Lower lobe of right lung (tissue), 2 donors: ENCODE measurements around the gene MNAT1. TPM values are rescaled to one million over a fixed set of nuclear protein-coding genes. Genes with fewer than 3 reads are reported as not detected.

Source experiments
- ATAC-seq, 2 donors: fragments of 200-7000 bp; cut with Tn5 transposase; one replicate each; pipeline ENCODE4 v1.9.1; 2020 to 2022; ENCODE audit warnings: mild to moderate bottlenecking in 2 of 2, moderate library complexity in 2 of 2
- DNase-seq: peaks from one replicate; pipeline ENCODE4 v3.0.0-alpha.2; 2020
- H3K27ac ChIP-seq: fragments of 200-600 bp; one replicate; pipeline ENCODE4 v1.8.0; 2022
- H3K27me3 ChIP-seq: fragments of 200-600 bp; one replicate; pipeline ENCODE4 v1.8.0; 2022; ENCODE audit warnings: low read depth
- H3K36me3 ChIP-seq: fragments of 200-600 bp; one replicate; pipeline ENCODE4 v1.8.0; 2022; ENCODE audit warnings: mild to moderate bottlenecking
- H3K4me1 ChIP-seq: fragments of 200-600 bp; one replicate; pipeline ENCODE4 v1.8.0; 2022
- H3K4me3 ChIP-seq: fragments of 200-600 bp; one replicate; pipeline ENCODE4 v1.8.0; 2022; ENCODE audit warnings: mild to moderate bottlenecking
- H3K9me3 ChIP-seq: fragments of 200-600 bp; one replicate; pipeline ENCODE4 v1.8.0; 2022
- CTCF ChIP-seq: fragments of 200-600 bp; IDR thresholded peaks from one replicate; pipeline ENCODE4 v1.8.0; 2022; ENCODE audit warnings: antibody characterized with exemption, mild to moderate bottlenecking
- intact Hi-C: fragments of 100-400 bp; cut with DNase I; formaldehyde crosslinking; loops from one replicate; pipeline ENCODE4 v1.11.0; 2022
- total RNA-seq: library from RNA; stranded (reverse); fragmentation: NEBNext Ultra II Directional; extraction: Animal tissue kit (Norgen Biotek cat#: 25700); gene quantifications from one replicate; pipeline ENCODE4 v1.2.1, GENCODE V29; 2021
- donor health status: DM: no; HTN: yes; CAD: no; lungs with severe emphysema.

The MNAT1 gene
- total RNA-seq, 1 donor from 2014 or later, result 21.5 TPM

GRCh38 chr14:60796434-60796833, 61.9 kb downstream of the MNAT1 start:
- no peak for TF ChIP-seq CTCF
- ATAC-seq, result no peak
- no peaks in the 10 kb centered on the region for H3K4me1 ChIP-seq
- no peaks in the 10 kb centered on the region for H3K36me3 ChIP-seq
- DNase-seq, result no peak
- H3K27ac ChIP-seq, result no peak overlapping the region
- H3K9me3 ChIP-seq, result no peaks in the 10 kb centered on the region
- intact Hi-C loops, result no loop called here
- H3K27me3 ChIP-seq, result no peaks in the 10 kb centered on the region
- H3K4me3 ChIP-seq, result no peak overlapping the region

GRCh38 chr14:60800409-60800808, 65.8 kb downstream of the MNAT1 start:
- Histone ChIP-seq H3K27ac (no peak overlapping the region), H3K9me3 (no peaks in the 10 kb centered on the region), H3K4me3 (no peak overlapping the region), H3K27me3 (no peaks in the 10 kb centered on the region), H3K4me1 (no peaks in the 10 kb centered on the region), H3K36me3 (no peaks in the 10 kb centered on the region)
- ATAC-seq (no peak), DNase-seq (no peak)
- no peak for TF ChIP-seq CTCF
- intact Hi-C loops, result no loop called here

GRCh38 chr14:60803871-60804270, 69.3 kb downstream of the MNAT1 start:
- ATAC-seq, result no peak
- intact Hi-C loops, result no loop called here
- TF ChIP-seq CTCF, result no peak

GRCh38 chr14:60805841-60806430, 71.4 kb downstream of the MNAT1 start:
- Histone ChIP-seq H3K27me3 (no peaks in the 10 kb centered on the region), H3K27ac (no peak overlapping the region), H3K4me3 (no peak overlapping the region), H3K9me3 (no peaks in the 10 kb centered on the region), H3K36me3 (peaks cover 4% of the 10 kb centered on the region), H3K4me1 (no peaks in the 10 kb centered on the region)
- TF ChIP-seq CTCF, result no peak
- intact Hi-C loops, result no loop called here
- DNase-seq (no peak), ATAC-seq (no peak)

More at GRCh38 chr14:60803871-60804270, 69.3 kb downstream of the MNAT1 start:
- no peaks in the 10 kb centered on the region for H3K4me1 ChIP-seq
- H3K27ac ChIP-seq, result no peak overlapping the region
- H3K36me3 ChIP-seq, result peaks cover under 1% of the 10 kb centered on the region
- no peaks in the 10 kb centered on the region for H3K27me3 ChIP-seq
- no peaks in the 10 kb centered on the region for H3K9me3 ChIP-seq
- DNase-seq, result no peak
- no peak overlapping the region for H3K4me3 ChIP-seq

- Histone ChIP-seq H3K36me3 (peaks cover 9% of the 10 kb centered on the region), H3K9me3 (no peaks in the 10 kb centered on the region), H3K4me3 (no peak overlapping the region), H3K27ac (no peak overlapping the region), H3K4me1 (no peaks in the 10 kb centered on the region), H3K27me3 (no peaks in the 10 kb centered on the region)
- ATAC-seq (no peak), DNase-seq (no peak)
- TF ChIP-seq CTCF, result no peak
- intact Hi-C loops, result no loop called here
Observed at GRCh38 chr14:60807247-60807646, 72.7 kb downstream of the MNAT1 start.
